Uterus (tissue), 2 donors: ENCODE data around the gene AGBL5.

ENCODE experiments used
- CTCF ChIP-seq, 4 experiments: fragments of 200-600 bp in 2 of 4; fragments of 450-650 bp in 2 of 4; sonication (generic) in 2 of 4; IDR thresholded peaks; one replicate each; pipeline ENCODE4 v1.5.1; 2016 to 2019; ENCODE audit warnings: antibody characterized with exemption in 4 of 4, mild to moderate bottlenecking in 2 of 4, moderate library complexity in 1 of 4
- POLR2A ChIP-seq, 2 donors: fragments of 450-650 bp; IDR thresholded peaks; one replicate each; pipeline ENCODE4 v1.6.1; 2016; ENCODE audit warnings: antibody characterized with exemption in 2 of 2, mild to moderate bottlenecking in 1 of 2, moderate library complexity in 1 of 2

GRCh38 chr2:27058210-27058609 lies 6.7 kb downstream of the AGBL5 start:
- TF ChIP-seq CTCF (IDR thresholded peaks at IDR 0.05): no peak
- TF ChIP-seq POLR2A (IDR thresholded peaks at IDR 0.05): no peak
